H1 (cell line): Measurements from ENCODE around the gene ARHGAP42. TPM values are rescaled to one million over a fixed set of nuclear protein-coding genes. Genes with fewer than 3 reads are reported as not detected.
A peak's percentile ranks its signal among the peaks of the same experiment; 100 is the strongest.

Source experiments
- BCL11A ChIP-seq, 2 experiments: IDR thresholded peaks; one replicate each; pipeline ENCODE4 v1.6.1; 2011; ENCODE audit warnings: low read depth in 2 of 2, low read length in 2 of 2, mild to moderate bottlenecking in 2 of 2
- CHD7 ChIP-seq: fragments of 300-600 bp; sonication (generic); IDR thresholded peaks from 2 replicates; pipeline ENCODE4 v1.7.1; 2012; ENCODE audit warnings: low read length, moderate library complexity, mild to moderate bottlenecking, inconsistent platforms; ENCODE audit not compliant: insufficient replicate concordance
- GTF2F1 ChIP-seq: IDR thresholded peaks from 2 replicates; pipeline ENCODE4 v1.6.1; 2012; ENCODE audit warnings: low read depth, low read length, improper control_type of control experiment, borderline replicate concordance
- MAX ChIP-seq: IDR thresholded peaks from 2 replicates; pipeline ENCODE4 v1.6.1; 2012; ENCODE audit warnings: inconsistent platforms
- SP1 ChIP-seq: IDR thresholded peaks from 2 replicates; pipeline ENCODE4 v1.6.1; 2011; ENCODE audit warnings: low read depth, low read length
- SUZ12 ChIP-seq: fragments of 200-600 bp; sonication (generic); IDR thresholded peaks from 2 replicates; pipeline ENCODE4 v1.6.1; 2012; ENCODE audit warnings: mild to moderate bottlenecking, inconsistent platforms, low read length, moderate library complexity, mixed read lengths
- polyA plus RNA-seq, 7 experiments: library from polyadenylated mRNA; depleted of rRNA in 3 of 7; stranded (reverse) in 5 of 7; unstranded in 2 of 7; fragments of >200 nt in 5 of 7; fragments of 200-250 nt in 2 of 7; gene quantifications; 1 replicate in 5 of 7; 2 replicates in 1 of 7; 4 replicates in 1 of 7; pipeline versions ENCODE4 v1.2.1 to v1.2.3, GENCODE V29; 2011 to 2013; ENCODE audit warnings: missing spikeins in 2 of 7, mixed read lengths in 2 of 7
- total RNA-seq: library from RNA; stranded (reverse); fragmentation: NEBNext Ultra II Directional; extraction: Animal tissue kit (Norgen Biotek cat#: 25700); gene quantifications from 2 replicates; pipeline ENCODE4 v1.2.1, GENCODE V29; 2021

ARHGAP42 gene
- total and polyA plus RNA-seq, 2 of the 8 experiments (the other 6 are each of a cell fraction or from before 2014, with no cell fraction given), result 22.2 to 33.5 TPM

- peak; percentile 88 for TF ChIP-seq CHD7
- no peak for TF ChIP-seq SUZ12
- TF ChIP-seq GTF2F1, result no peak
- peak in 1 of 2 experiments; percentile 44 for TF ChIP-seq BCL11A (IDR thresholded peaks at IDR 0.05; ENCODE audit: low read depth in 2 of 2, low read length in 2 of 2)
- peak; percentile 28; the same call in 1 of the 2 replicates for TF ChIP-seq SP1
- TF ChIP-seq MAX, result no peak
These were observed 291.4 kb downstream of the ARHGAP42 start (continued) for GRCh38 chr11:100978442-100978841.
